BJ (cell line): ENCODE results near the gene ASB16. TPM values are rescaled to one million over a fixed set of nuclear protein-coding genes. Genes with fewer than 3 reads are reported as not detected.

Experiments used
- CTCF ChIA-PET: fragments of 350-600 bp; formaldehyde crosslinking; extraction: SDS; loops from one replicate; lab custom pipeline; 2021; ENCODE audit warnings: antibody characterized with exemption, inconsistent platforms; lab: Yijun Ruan, JAX
- POLR2A ChIA-PET: fragments of 300-600 bp; sonication (Branson Sonifier 250); formaldehyde crosslinking; extraction: SDS; loops from one replicate; lab custom pipeline; 2021; ENCODE audit warnings: antibody characterized with exemption; lab: Charles Lee
- DNase-seq: peaks from one replicate; pipeline ENCODE4 v3.0.0-alpha.2; 2011; ENCODE audit warnings: low read depth
- H3K27me3 ChIP-seq: 2 replicates; pipeline ENCODE4 v1.6.0; 2011; ENCODE audit warnings: low read length; ENCODE audit not compliant: control insufficient read depth, insufficient read depth
- H3K36me3 ChIP-seq: 2 replicates; pipeline ENCODE4 v1.5.1; 2011; ENCODE audit warnings: low read length; ENCODE audit not compliant: control insufficient read depth, insufficient read depth
- H3K4me3 ChIP-seq: 2 replicates; pipeline ENCODE4 v1.5.1; 2011; ENCODE audit warnings: low read depth, mild to moderate bottlenecking, control low read depth, low read length
- polyA minus RNA-seq: library from RNA; depleted of rRNA, polyadenylated mRNA; stranded (reverse); fragments of >200 nt; gene quantifications from 2 replicates; pipeline ENCODE4 v1.2.3, GENCODE V29; 2011; rRNA and poly(A)+ RNA removed
- polyA plus RNA-seq: library from polyadenylated mRNA; depleted of rRNA; stranded (reverse); fragments of >200 nt; gene quantifications from 2 replicates; pipeline ENCODE4 v1.2.3, GENCODE V29; 2011; rRNA removed
- TF ChIP-seq, protein P1 (sequence below): IDR thresholded peaks from 2 replicates; pipeline ENCODE4 v1.5.1; 2011; ENCODE audit warnings: low read depth, mild to moderate bottlenecking, control low read depth, inconsistent platforms, low read length, moderate library complexity; ENCODE audit not compliant: insufficient read depth

The ASB16 gene
- 0.04 TPM in 1 of 2 replicates, not detected in the other for polyA plus RNA-seq
- 0.10 TPM in 1 of 2 replicates, not detected in the other for polyA minus RNA-seq

- CTCF ChIA-PET, result interaction anchor here (0.5 to 3.1 kb wide), 8 partner anchors 10 to 227 kb away, joined by 3 to 28 read pairs (median 3); partner anchors contain the start of gene FAM171A2
- Histone ChIP-seq H3K27me3 (no peaks in the 10 kb centered on the region), H3K4me3 (no peak within 1 kb of the TSS), H3K36me3 (no peaks in the 10 kb centered on the region; the same call in 1 of the 2 replicates)
- no peak for DNase-seq
- TF ChIP-seq, protein P1, sequence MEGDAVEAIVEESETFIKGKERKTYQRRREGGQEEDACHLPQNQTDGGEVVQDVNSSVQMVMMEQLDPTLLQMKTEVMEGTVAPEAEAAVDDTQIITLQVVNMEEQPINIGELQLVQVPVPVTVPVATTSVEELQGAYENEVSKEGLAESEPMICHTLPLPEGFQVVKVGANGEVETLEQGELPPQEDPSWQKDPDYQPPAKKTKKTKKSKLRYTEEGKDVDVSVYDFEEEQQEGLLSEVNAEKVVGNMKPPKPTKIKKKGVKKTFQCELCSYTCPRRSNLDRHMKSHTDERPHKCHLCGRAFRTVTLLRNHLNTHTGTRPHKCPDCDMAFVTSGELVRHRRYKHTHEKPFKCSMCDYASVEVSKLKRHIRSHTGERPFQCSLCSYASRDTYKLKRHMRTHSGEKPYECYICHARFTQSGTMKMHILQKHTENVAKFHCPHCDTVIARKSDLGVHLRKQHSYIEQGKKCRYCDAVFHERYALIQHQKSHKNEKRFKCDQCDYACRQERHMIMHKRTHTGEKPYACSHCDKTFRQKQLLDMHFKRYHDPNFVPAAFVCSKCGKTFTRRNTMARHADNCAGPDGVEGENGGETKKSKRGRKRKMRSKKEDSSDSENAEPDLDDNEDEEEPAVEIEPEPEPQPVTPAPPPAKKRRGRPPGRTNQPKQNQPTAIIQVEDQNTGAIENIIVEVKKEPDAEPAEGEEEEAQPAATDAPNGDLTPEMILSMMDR, result no peak
- POLR2A ChIA-PET, result interaction anchor here (0.6 kb wide), 2 partner anchors 16 kb away, joined by 4 to 16 read pairs; partner anchors contain the start of gene TMUB2
Measured at GRCh38 chr17:44170499-44171201, at the start of gene ASB16. Gene ASB16 (plus strand): TSS chr17:44170704. CDS start chr17:44170790, 86 bp downstream.

DNA sequence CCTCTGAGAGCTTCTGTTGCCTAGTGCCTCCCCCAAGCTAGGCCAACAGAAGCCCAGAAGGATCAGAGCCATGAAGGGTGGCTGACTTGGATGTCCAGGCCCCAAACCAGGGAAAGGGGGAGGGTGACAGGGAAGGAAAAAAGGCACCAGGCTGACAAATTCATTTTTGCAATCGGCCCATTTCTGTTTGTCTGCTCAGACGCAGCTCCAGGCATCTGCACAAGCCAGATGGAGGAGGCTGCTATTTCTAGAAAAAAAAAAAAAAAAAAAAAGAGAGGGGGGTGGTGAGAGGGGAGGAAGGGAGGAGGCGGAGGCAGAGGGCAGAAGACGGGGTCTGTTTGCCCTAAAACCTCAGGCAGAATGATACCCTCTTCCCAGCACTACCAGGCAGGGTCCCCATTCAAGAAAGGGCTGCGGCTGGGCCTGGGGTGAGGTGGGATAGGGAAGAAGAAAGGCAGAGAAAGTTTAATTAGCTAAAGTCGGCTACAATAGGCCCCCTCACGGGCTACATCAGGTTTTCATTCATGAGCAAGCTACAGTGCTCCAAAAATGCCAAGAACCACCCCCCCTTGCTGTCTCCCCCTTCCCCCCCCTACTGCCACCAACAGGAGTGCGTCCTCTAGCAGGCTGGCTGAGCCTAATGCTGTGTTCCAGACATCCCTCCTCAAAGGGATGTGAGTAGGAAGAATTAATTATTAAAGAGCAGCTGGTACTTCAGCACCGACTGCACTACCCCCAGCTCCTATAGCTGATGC, 49.5 kb upstream of the ASB16 start:
- ChIA-PET POLR2A (interaction anchor here (0.6 kb wide), 2 partner anchors 114 to 949 kb away, joined by 3 to 18 read pairs; no protein-coding TSS in a partner anchor), CTCF (interaction anchor here (0.6 to 2.1 kb wide), 3 partner anchors 9 to 78 kb away, joined by 3 to 6 read pairs (median 3); no protein-coding TSS in a partner anchor)
- peaks cover 1% of the 10 kb centered on the region; the same call in 1 of the 2 replicates for H3K36me3 ChIP-seq
- no peak for DNase-seq
- no peaks in the 10 kb centered on the region for H3K27me3 ChIP-seq
- no peak overlapping the region for H3K4me3 ChIP-seq
- TF ChIP-seq, protein P1, result no peak

GRCh38 chr17:44121997-44122815, 48.3 kb upstream of the ASB16 start:
- CTCF ChIA-PET, result interaction anchor here (0.7 to 2.3 kb wide), 6 partner anchors 8 to 88 kb away, joined by 3 to 13 read pairs (median 4); partner anchors contain the start of gene G6PC3
- peak overlapping the region; percentile 95 for H3K4me3 ChIP-seq
- TF ChIP-seq, protein P1, result no peak

GRCh38 chr17:44122816-44123355, 47.6 kb upstream of the ASB16 start:
- POLR2A ChIA-PET, result interaction anchor here (0.6 to 1.3 kb wide), 6 partner anchors 10 to 108 kb away, joined by 3 to 12 read pairs (median 5); partner anchors contain the start of genes LSM12 and TMEM101
- H3K36me3 ChIP-seq, result no peaks in the 10 kb centered on the region
- H3K27me3 ChIP-seq, result no peaks in the 10 kb centered on the region
- H3K4me3 ChIP-seq, result peak overlapping the region; percentile 95
- TF ChIP-seq, protein P1, result no peak
- DNase-seq, result no peak
- CTCF ChIA-PET, result interaction anchor here (0.7 to 2.3 kb wide), 19 partner anchors 7 to 223 kb away, joined by 3 to 13 read pairs (median 4); partner anchors contain the start of genes G6PC3, HROB and LSM12

More at GRCh38 chr17:44121997-44122815, 48.3 kb upstream of the ASB16 start:
- POLR2A ChIA-PET, result interaction anchor here (0.6 to 0.7 kb wide), 2 partner anchors 16 to 950 kb away, joined by 3 to 12 read pairs; no protein-coding TSS in a partner anchor
- DNase-seq, result no peak
- no peaks in the 10 kb centered on the region for H3K27me3 ChIP-seq
- H3K36me3 ChIP-seq, result no peaks in the 10 kb centered on the region
